HEK293 (cell line): ENCODE results near the gene SLC35C1.

ENCODE experiments used
- BCL11B ChIP-seq: fragments of 450-650 bp; formaldehyde crosslinking; IDR thresholded peaks from 2 replicates; pipeline ENCODE4 v1.5.1; 2016; ENCODE audit warnings: low read depth, missing biosample characterization, missing genetic modification characterization
- FEZF1 ChIP-seq: fragments of 450-650 bp; formaldehyde crosslinking; IDR thresholded peaks from 2 replicates; pipeline ENCODE4 v1.5.1; 2016; ENCODE audit warnings: missing biosample characterization, missing genetic modification characterization
- GLIS1 ChIP-seq: fragments of 450-650 bp; formaldehyde crosslinking; IDR thresholded peaks from 2 replicates; pipeline ENCODE4 v1.5.1; 2016; ENCODE audit warnings: missing biosample characterization, missing genetic modification characterization
- KLF8 ChIP-seq: fragments of 450-650 bp; formaldehyde crosslinking; IDR thresholded peaks from 2 replicates; pipeline ENCODE4 v1.5.1; 2016; ENCODE audit warnings: missing biosample characterization, missing genetic modification characterization
- MEIS1 ChIP-seq: sonication (generic); formaldehyde crosslinking; IDR thresholded peaks from 2 replicates; pipeline ENCODE4 v1.8.1; 2022; ENCODE audit warnings: missing genetic modification reagents, mild to moderate bottlenecking, borderline replicate concordance
- ZBTB1 ChIP-seq: fragments of 450-650 bp; formaldehyde crosslinking; IDR thresholded peaks from 2 replicates; pipeline ENCODE4 v1.5.1; 2016; ENCODE audit warnings: missing biosample characterization, missing genetic modification characterization
- ZBTB21 ChIP-seq: fragments of 450-650 bp; formaldehyde crosslinking; IDR thresholded peaks from 2 replicates; pipeline ENCODE4 v1.5.1; 2017; ENCODE audit warnings: missing biosample characterization, missing genetic modification characterization
- ZNF121 ChIP-seq: fragments of 450-650 bp; formaldehyde crosslinking; IDR thresholded peaks from 2 replicates; pipeline ENCODE4 v1.5.1; 2016; ENCODE audit warnings: missing biosample characterization, missing genetic modification characterization
- ZNF132 ChIP-seq: fragments of 450-650 bp; formaldehyde crosslinking; IDR thresholded peaks from 2 replicates; pipeline ENCODE4 v1.5.1; 2017; ENCODE audit warnings: missing biosample characterization, missing genetic modification characterization, borderline replicate concordance
- ZNF155 ChIP-seq: fragments of 450-650 bp; formaldehyde crosslinking; IDR thresholded peaks from 2 replicates; pipeline ENCODE4 v1.5.1; 2016; ENCODE audit warnings: missing biosample characterization, missing genetic modification characterization
- ZNF157 ChIP-seq: fragments of 450-650 bp; formaldehyde crosslinking; IDR thresholded peaks from 2 replicates; pipeline ENCODE4 v1.5.1; 2016; ENCODE audit warnings: missing biosample characterization, missing genetic modification characterization
- ZNF169 ChIP-seq: fragments of 450-650 bp; formaldehyde crosslinking; IDR thresholded peaks from 2 replicates; pipeline ENCODE4 v1.5.1; 2016; ENCODE audit warnings: missing biosample characterization, missing genetic modification characterization
- ZNF175 ChIP-seq: fragments of 450-650 bp; formaldehyde crosslinking; IDR thresholded peaks from 2 replicates; pipeline ENCODE4 v1.5.1; 2016; ENCODE audit warnings: missing biosample characterization, missing genetic modification characterization
- ZNF19 ChIP-seq: fragments of 450-650 bp; formaldehyde crosslinking; IDR thresholded peaks from 2 replicates; pipeline ENCODE4; 2016; ENCODE audit warnings: missing biosample characterization, missing genetic modification characterization, low read depth
- ZNF223 ChIP-seq: fragments of 450-650 bp; formaldehyde crosslinking; IDR thresholded peaks from 2 replicates; pipeline ENCODE4 v1.5.1; 2016; ENCODE audit warnings: missing biosample characterization, missing genetic modification characterization
- ZNF239 ChIP-seq: fragments of 450-650 bp; formaldehyde crosslinking; IDR thresholded peaks from 2 replicates; pipeline ENCODE4 v1.5.1; 2016; ENCODE audit warnings: missing biosample characterization, missing genetic modification characterization
- ZNF248 ChIP-seq: fragments of 450-650 bp; formaldehyde crosslinking; IDR thresholded peaks from 2 replicates; pipeline ENCODE4 v1.5.1; 2017; ENCODE audit warnings: missing biosample characterization, missing genetic modification characterization
- ZNF302 ChIP-seq: fragments of 450-650 bp; formaldehyde crosslinking; IDR thresholded peaks from 2 replicates; pipeline ENCODE4 v1.5.1; 2016; ENCODE audit warnings: missing biosample characterization, missing genetic modification characterization, low read depth
- ZNF311 ChIP-seq: fragments of 450-650 bp; formaldehyde crosslinking; IDR thresholded peaks from 2 replicates; pipeline ENCODE4 v1.5.1; 2017; ENCODE audit warnings: missing biosample characterization, missing genetic modification characterization, borderline replicate concordance
- ZNF391 ChIP-seq: fragments of 450-650 bp; formaldehyde crosslinking; IDR thresholded peaks from 2 replicates; pipeline ENCODE4 v1.5.1; 2016; ENCODE audit warnings: low read depth, missing biosample characterization, missing genetic modification characterization, borderline replicate concordance
- ZNF530 ChIP-seq: fragments of 450-650 bp; formaldehyde crosslinking; IDR thresholded peaks from 2 replicates; pipeline ENCODE4 v1.5.1; 2016; ENCODE audit warnings: low read depth, missing biosample characterization, missing genetic modification characterization
- ZNF555 ChIP-seq: fragments of 450-650 bp; formaldehyde crosslinking; conservative IDR thresholded peaks from 2 replicates; pipeline ENCODE4 v1.5.1; 2017; ENCODE audit warnings: missing biosample characterization, mild to moderate bottlenecking, missing genetic modification characterization, inconsistent platforms
- ZNF560 ChIP-seq: fragments of 450-650 bp; formaldehyde crosslinking; IDR thresholded peaks from 2 replicates; pipeline ENCODE4 v1.5.1; 2017; ENCODE audit warnings: missing biosample characterization, missing genetic modification characterization, borderline replicate concordance
- ZNF624 ChIP-seq: fragments of 450-650 bp; formaldehyde crosslinking; IDR thresholded peaks from 2 replicates; pipeline ENCODE4 v1.5.1; 2017; ENCODE audit warnings: missing biosample characterization, missing genetic modification characterization
- ZNF629 ChIP-seq: fragments of 450-650 bp; formaldehyde crosslinking; IDR thresholded peaks from 2 replicates; pipeline ENCODE4 v1.5.1; 2017; ENCODE audit warnings: missing biosample characterization, missing genetic modification characterization
- ZNF677 ChIP-seq: fragments of 450-650 bp; IDR thresholded peaks from 2 replicates; pipeline ENCODE4 v1.5.0; 2018; ENCODE audit warnings: missing biosample characterization, mild to moderate bottlenecking, missing genetic modification characterization, moderate library complexity
- ZNF76 ChIP-seq: fragments of 450-650 bp; formaldehyde crosslinking; IDR thresholded peaks from 2 replicates; pipeline ENCODE4; 2016; ENCODE audit warnings: low read depth, missing biosample characterization, missing genetic modification characterization, borderline replicate concordance
- ZSCAN23 ChIP-seq: fragments of 450-650 bp; formaldehyde crosslinking; IDR thresholded peaks from 2 replicates; pipeline ENCODE4 v1.5.1; 2016; ENCODE audit warnings: missing biosample characterization, missing genetic modification characterization
- TF ChIP-seq, protein P1 (sequence below): fragments of 450-650 bp; formaldehyde crosslinking; IDR thresholded peaks from 2 replicates; pipeline ENCODE4 v1.5.1; 2017; ENCODE audit warnings: missing biosample characterization, missing genetic modification characterization
- TF ChIP-seq, protein P2 (sequence below): fragments of 450-650 bp; formaldehyde crosslinking; IDR thresholded peaks from 2 replicates; pipeline ENCODE4 v1.5.1; 2017; ENCODE audit warnings: missing biosample characterization, missing genetic modification characterization
- TF ChIP-seq, protein P3 (sequence below): fragments of 450-650 bp; IDR thresholded peaks from 2 replicates; pipeline ENCODE4 v1.5.1; 2018; ENCODE audit warnings: missing biosample characterization, mild to moderate bottlenecking, missing genetic modification characterization
- TF ChIP-seq, protein P4 (sequence below): fragments of 450-650 bp; formaldehyde crosslinking; IDR thresholded peaks from 2 replicates; pipeline ENCODE4; 2016; ENCODE audit warnings: missing biosample characterization, missing genetic modification characterization
- TF ChIP-seq, protein P5 (sequence below): fragments of 450-650 bp; formaldehyde crosslinking; IDR thresholded peaks from 2 replicates; pipeline ENCODE4 v1.5.1; 2016; ENCODE audit warnings: missing biosample characterization, missing genetic modification characterization

SLC35C1 gene

DNA sequence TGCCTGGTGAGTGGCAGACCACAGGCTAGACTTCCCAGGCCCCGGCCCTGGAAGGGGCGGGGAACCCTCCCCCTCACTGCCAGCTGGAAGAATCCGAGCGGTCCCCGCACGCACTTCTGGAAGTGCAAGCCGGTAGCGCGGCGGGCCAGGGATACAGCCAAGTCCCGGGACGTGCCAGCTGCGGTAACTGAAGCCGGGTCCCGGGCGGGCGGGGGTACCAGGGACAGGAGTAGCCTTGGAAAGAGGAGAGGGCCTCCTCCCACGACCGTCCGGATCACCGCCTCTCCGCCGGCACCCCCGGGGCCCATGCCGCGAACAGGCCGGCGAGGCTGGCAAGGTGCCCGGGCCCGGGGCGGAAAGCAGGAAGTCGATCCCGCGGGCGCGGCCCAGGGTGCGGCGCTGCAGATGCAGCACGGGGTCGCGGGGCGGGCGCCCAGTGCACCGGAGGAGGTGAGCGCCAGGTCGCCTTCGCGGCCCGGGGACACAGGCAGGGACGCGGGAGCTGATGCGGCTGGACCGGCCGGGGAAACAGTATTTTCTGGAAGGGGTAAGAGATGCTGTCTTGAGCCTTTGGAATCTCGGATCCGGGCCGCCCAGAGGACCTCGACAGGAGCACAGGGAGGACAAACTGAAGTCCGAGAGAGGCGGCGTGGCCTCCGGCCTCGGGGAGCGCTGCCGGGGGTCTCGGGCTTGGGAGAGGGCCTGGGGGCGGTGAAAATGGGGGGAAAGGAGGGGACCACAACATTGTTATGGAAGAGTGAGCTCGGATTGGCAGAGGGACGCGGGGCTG lies 783 bp upstream of the SLC35C1 start (continued):
- TF ChIP-seq, protein P1, sequence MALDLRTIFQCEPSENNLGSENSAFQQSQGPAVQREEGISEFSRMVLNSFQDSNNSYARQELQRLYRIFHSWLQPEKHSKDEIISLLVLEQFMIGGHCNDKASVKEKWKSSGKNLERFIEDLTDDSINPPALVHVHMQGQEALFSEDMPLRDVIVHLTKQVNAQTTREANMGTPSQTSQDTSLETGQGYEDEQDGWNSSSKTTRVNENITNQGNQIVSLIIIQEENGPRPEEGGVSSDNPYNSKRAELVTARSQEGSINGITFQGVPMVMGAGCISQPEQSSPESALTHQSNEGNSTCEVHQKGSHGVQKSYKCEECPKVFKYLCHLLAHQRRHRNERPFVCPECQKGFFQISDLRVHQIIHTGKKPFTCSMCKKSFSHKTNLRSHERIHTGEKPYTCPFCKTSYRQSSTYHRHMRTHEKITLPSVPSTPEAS (tag by site-specific recombination) = no peak
- TF ChIP-seq ZNF175 (tag by site-specific recombination) (no peak), KLF8 (tag by site-specific recombination) (peak; percentile 53; the same call in 1 of the 2 replicates), ZNF624 (tag by site-specific recombination) (no peak), ZNF223 (no peak), ZNF311 (tag by site-specific recombination) (no peak), ZNF391 (tag by site-specific recombination) (no peak), ZNF302 (tag by site-specific recombination) (no peak), ZNF555 (tag by site-specific recombination) (no peak), ZNF121 (no peak), ZNF677 (no peak), MEIS1 (no peak), BCL11B (tag by site-specific recombination) (no peak), ZNF248 (no peak), GLIS1 (tag by site-specific recombination) (peak; percentile 40; the same call in 1 of the 2 replicates), ZBTB1 (tag by site-specific recombination) (no peak), ZNF560 (tag by site-specific recombination) (no peak), ZSCAN23 (tag by site-specific recombination) (no peak), ZBTB21 (tag by site-specific recombination) (no peak), ZNF629 (tag by site-specific recombination) (peak; percentile 19; the same call in 1 of the 2 replicates), ZNF169 (tag by site-specific recombination) (no peak), ZNF157 (no peak), ZNF132 (no peak), FEZF1 (tag by site-specific recombination) (no peak), ZNF155 (tag by site-specific recombination) (no peak), ZNF239 (tag by site-specific recombination) (no peak), ZNF530 (tag by site-specific recombination) (no peak), ZNF19 (tag by site-specific recombination) (no peak), ZNF76 (tag by site-specific recombination) (peak; percentile 55; the same call in 1 of the 2 replicates)
- TF ChIP-seq, protein P2, sequence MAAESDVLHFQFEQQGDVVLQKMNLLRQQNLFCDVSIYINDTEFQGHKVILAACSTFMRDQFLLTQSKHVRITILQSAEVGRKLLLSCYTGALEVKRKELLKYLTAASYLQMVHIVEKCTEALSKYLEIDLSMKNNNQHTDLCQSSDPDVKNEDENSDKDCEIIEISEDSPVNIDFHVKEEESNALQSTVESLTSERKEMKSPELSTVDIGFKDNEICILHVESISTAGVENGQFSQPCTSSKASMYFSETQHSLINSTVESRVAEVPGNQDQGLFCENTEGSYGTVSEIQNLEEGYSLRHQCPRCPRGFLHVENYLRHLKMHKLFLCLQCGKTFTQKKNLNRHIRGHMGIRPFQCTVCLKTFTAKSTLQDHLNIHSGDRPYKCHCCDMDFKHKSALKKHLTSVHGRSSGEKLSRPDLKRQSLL (tag by site-specific recombination) = no peak
- TF ChIP-seq, protein P3, sequence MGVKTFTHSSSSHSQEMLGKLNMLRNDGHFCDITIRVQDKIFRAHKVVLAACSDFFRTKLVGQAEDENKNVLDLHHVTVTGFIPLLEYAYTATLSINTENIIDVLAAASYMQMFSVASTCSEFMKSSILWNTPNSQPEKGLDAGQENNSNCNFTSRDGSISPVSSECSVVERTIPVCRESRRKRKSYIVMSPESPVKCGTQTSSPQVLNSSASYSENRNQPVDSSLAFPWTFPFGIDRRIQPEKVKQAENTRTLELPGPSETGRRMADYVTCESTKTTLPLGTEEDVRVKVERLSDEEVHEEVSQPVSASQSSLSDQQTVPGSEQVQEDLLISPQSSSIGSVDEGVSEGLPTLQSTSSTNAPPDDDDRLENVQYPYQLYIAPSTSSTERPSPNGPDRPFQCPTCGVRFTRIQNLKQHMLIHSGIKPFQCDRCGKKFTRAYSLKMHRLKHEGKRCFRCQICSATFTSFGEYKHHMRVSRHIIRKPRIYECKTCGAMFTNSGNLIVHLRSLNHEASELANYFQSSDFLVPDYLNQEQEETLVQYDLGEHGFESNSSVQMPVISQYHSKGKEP = peak; percentile 86
- TF ChIP-seq, protein P4, sequence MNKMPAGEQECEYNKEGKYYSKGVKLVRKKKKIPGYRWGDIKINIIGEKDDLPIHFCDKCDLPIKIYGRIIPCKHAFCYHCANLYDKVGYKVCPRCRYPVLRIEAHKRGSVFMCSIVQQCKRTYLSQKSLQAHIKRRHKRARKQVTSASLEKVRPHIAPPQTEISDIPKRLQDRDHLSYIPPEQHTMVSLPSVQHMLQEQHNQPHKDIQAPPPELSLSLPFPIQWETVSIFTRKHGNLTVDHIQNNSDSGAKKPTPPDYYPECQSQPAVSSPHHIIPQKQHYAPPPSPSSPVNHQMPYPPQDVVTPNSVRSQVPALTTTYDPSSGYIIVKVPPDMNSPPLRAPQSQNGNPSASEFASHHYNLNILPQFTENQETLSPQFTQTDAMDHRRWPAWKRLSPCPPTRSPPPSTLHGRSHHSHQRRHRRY (tag by site-specific recombination) = no peak
- TF ChIP-seq, protein P5, sequence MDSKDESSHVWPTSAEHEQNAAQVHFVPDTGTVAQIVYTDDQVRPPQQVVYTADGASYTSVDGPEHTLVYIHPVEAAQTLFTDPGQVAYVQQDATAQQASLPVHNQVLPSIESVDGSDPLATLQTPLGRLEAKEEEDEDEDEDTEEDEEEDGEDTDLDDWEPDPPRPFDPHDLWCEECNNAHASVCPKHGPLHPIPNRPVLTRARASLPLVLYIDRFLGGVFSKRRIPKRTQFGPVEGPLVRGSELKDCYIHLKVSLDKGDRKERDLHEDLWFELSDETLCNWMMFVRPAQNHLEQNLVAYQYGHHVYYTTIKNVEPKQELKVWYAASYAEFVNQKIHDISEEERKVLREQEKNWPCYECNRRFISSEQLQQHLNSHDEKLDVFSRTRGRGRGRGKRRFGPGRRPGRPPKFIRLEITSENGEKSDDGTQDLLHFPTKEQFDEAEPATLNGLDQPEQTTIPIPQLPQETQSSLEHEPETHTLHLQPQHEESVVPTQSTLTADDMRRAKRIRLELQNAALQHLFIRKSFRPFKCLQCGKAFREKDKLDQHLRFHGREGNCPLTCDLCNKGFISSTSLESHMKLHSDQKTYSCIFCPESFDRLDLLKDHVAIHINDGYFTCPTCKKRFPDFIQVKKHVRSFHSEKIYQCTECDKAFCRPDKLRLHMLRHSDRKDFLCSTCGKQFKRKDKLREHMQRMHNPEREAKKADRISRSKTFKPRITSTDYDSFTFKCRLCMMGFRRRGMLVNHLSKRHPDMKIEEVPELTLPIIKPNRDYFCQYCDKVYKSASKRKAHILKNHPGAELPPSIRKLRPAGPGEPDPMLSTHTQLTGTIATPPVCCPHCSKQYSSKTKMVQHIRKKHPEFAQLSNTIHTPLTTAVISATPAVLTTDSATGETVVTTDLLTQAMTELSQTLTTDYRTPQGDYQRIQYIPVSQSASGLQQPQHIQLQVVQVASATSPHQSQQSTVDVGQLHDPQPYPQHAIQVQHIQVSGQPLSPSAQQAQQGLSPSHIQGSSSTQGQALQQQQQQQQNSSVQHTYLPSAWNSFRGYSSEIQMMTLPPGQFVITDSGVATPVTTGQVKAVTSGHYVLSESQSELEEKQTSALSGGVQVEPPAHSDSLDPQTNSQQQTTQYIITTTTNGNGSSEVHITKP = peak; percentile 83
